B cell (primary cell): ENCODE results near the gene THAP8.

Source experiments
- EZH2 ChIP-seq: IDR thresholded peaks from 2 replicates; pipeline ENCODE4 v1.6.1; 2012; ENCODE audit warnings: borderline replicate concordance, low read depth, mild to moderate bottlenecking, moderate library complexity, low read length; ENCODE audit not compliant: insufficient read depth, poor library complexity, severe bottlenecking
- TF ChIP-seq, protein P1 (sequence below): fragments of 200-600 bp; IDR thresholded peaks from one replicate; pipeline ENCODE4 v1.8.0; 2022; ENCODE audit warnings: antibody characterized with exemption, mild to moderate bottlenecking

DNA sequence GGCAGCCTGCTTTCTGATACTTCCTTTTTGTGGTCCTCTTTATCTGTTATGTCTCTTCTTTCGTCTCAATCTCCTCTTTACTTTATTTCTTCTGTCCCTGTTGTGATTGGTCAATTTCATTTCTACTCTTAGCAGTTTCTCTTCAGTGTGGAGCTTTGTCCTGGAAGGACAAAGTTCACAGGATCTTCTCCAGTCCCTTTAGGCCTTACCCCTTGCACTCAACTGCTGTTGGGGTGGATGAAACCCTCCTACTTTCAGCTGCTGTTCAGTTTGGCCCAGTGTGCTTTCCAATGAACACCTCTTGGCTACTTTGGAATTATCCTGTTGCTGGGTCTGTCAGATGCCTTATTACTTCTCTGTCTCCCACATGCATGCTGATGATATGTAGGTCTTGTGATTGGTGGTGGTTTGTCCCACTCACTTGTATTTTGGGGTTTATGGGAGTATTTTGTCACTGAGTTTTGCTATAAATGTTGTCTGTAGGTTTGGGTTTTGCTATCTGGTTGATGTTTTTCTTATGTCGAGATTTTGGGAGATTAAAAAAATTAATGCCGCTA lies 25.4 kb upstream of the THAP8 start:
- TF ChIP-seq, protein P1, sequence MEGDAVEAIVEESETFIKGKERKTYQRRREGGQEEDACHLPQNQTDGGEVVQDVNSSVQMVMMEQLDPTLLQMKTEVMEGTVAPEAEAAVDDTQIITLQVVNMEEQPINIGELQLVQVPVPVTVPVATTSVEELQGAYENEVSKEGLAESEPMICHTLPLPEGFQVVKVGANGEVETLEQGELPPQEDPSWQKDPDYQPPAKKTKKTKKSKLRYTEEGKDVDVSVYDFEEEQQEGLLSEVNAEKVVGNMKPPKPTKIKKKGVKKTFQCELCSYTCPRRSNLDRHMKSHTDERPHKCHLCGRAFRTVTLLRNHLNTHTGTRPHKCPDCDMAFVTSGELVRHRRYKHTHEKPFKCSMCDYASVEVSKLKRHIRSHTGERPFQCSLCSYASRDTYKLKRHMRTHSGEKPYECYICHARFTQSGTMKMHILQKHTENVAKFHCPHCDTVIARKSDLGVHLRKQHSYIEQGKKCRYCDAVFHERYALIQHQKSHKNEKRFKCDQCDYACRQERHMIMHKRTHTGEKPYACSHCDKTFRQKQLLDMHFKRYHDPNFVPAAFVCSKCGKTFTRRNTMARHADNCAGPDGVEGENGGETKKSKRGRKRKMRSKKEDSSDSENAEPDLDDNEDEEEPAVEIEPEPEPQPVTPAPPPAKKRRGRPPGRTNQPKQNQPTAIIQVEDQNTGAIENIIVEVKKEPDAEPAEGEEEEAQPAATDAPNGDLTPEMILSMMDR = no peak
- no peak for TF ChIP-seq EZH2
